SK-N-SH (cell line): ENCODE results near the gene H1-8. TPM values are rescaled to one million over a fixed set of nuclear protein-coding genes. Genes with fewer than 3 reads are reported as not detected.

Experiments used
- CTCF ChIA-PET: fragments of 300-600, 350-600 bp; formaldehyde crosslinking; extraction: SDS; loops from one replicate; lab custom pipeline; 2021; lab: Yijun Ruan, JAX
- POLR2A ChIA-PET: fragments of 350-600 bp; sonication (Branson Sonifier 250); formaldehyde crosslinking; extraction: SDS; loops from one replicate; lab custom pipeline; 2020; ENCODE audit warnings: antibody characterized with exemption, inconsistent platforms; lab: Yijun Ruan, JAX
- DNase-seq: peaks from one replicate; pipeline ENCODE4 v3.0.0; 2012
- H2AFZ ChIP-seq: fragments of 200-600 bp; sonication (generic); 2 replicates; pipeline ENCODE4 v1.8.1; 2016; ENCODE audit warnings: antibody characterized with exemption, mild to moderate bottlenecking, low read depth
- H3F3A ChIP-seq: fragments of 200-600 bp; sonication (generic); replicated peaks from 2 replicates; pipeline ENCODE3; 2016; ENCODE audit warnings: antibody characterized with exemption, mild to moderate bottlenecking; ENCODE audit not compliant: insufficient read depth
- H3K27ac ChIP-seq, 2 experiments: fragments of 200-500 bp in 1 of 2; fragments of 200-600 bp in 1 of 2; sonication (Bioruptor generic) in 1 of 2; sonication (generic), shearing (Covaris generic) in 1 of 2; 2 replicates each; pipeline versions ENCODE4 v1.5.1 to v1.6.1; 2014 to 2016; ENCODE audit warnings: low read depth in 2 of 2, inconsistent platforms in 1 of 2, low read length in 1 of 2, mild to moderate bottlenecking in 1 of 2, mixed read lengths in 1 of 2
- H3K27me3 ChIP-seq: fragments of 200-600 bp; sonication (generic), shearing (Covaris generic); 2 replicates; pipeline ENCODE4 v1.6.1; 2016; ENCODE audit warnings: mixed run types; ENCODE audit not compliant: insufficient read depth
- H3K36me3 ChIP-seq, 2 experiments: fragments of 200-500 bp in 1 of 2; fragments of 200-600 bp in 1 of 2; sonication (Bioruptor generic) in 1 of 2; sonication (generic) in 1 of 2; replicated peaks in 1 of 2; 2 replicates each; pipeline versions ENCODE3 to v1.5.1; 2014 to 2016; ENCODE audit warnings: low read length in 1 of 2, mild to moderate bottlenecking in 1 of 2; ENCODE audit not compliant: insufficient read depth in 2 of 2, control insufficient read depth in 1 of 2
- H3K4me1 ChIP-seq, 2 experiments: fragments of 200-500 bp in 1 of 2; fragments of 200-600 bp in 1 of 2; sonication (Bioruptor generic) in 1 of 2; sonication (generic), shearing (Covaris generic) in 1 of 2; 2 replicates each; pipeline versions ENCODE4 v1.5.1 to v1.6.1; 2014 to 2016; ENCODE audit warnings: low read depth in 1 of 2, low read length in 1 of 2, mixed run types in 1 of 2; ENCODE audit not compliant: insufficient read depth in 2 of 2, control insufficient read depth in 1 of 2
- H3K4me2 ChIP-seq: fragments of 200-600 bp; sonication (generic), shearing (Covaris generic); 2 replicates; pipeline ENCODE4 v1.6.1; 2017; ENCODE audit warnings: mixed run types
- H3K4me3 ChIP-seq, 2 experiments: fragments of 200-500 bp in 1 of 2; fragments of 200-600 bp in 1 of 2; sonication (Bioruptor generic) in 1 of 2; sonication (generic), shearing (Covaris generic) in 1 of 2; 2 replicates each; pipeline versions ENCODE4 v1.5.1 to v1.8.1; 2014 to 2016; ENCODE audit warnings: low read depth in 2 of 2, inconsistent platforms in 1 of 2, low read length in 1 of 2, mild to moderate bottlenecking in 1 of 2, mixed read lengths in 1 of 2, moderate library complexity in 1 of 2
- H3K79me2 ChIP-seq: fragments of 200-600 bp; sonication (generic); 2 replicates; pipeline ENCODE4 v1.8.1; 2017; ENCODE audit warnings: mild to moderate bottlenecking; ENCODE audit not compliant: insufficient read depth
- H3K9ac ChIP-seq: fragments of 200-600 bp; sonication (generic); 2 replicates; pipeline ENCODE4 v1.6.1; 2017; ENCODE audit warnings: mixed run types
- H3K9me2 ChIP-seq: fragments of 200-600 bp; sonication (generic); 2 replicates; pipeline ENCODE4 v1.6.1; 2017; ENCODE audit warnings: mixed run types
- H3K9me3 ChIP-seq: fragments of 200-600 bp; sonication (generic); 2 replicates; pipeline ENCODE4 v1.6.1; 2017; ENCODE audit warnings: mixed run types, mild to moderate bottlenecking, moderate library complexity
- H4K20me1 ChIP-seq: fragments of 200-600 bp; sonication (generic); 2 replicates; pipeline ENCODE4 v1.6.1; 2017; ENCODE audit warnings: mild to moderate bottlenecking, mixed run types; ENCODE audit not compliant: insufficient read depth
- CHD2 ChIP-seq: fragments of 150-350 bp; IDR thresholded peaks from 2 replicates; pipeline ENCODE4 v1.6.1; 2018; ENCODE audit warnings: low read length; ENCODE audit not compliant: partially characterized antibody
- CTCF ChIP-seq: fragments of 200-600 bp; sonication (generic); IDR thresholded peaks from 2 replicates; pipeline ENCODE4 v1.6.1; 2017; ENCODE audit warnings: antibody characterized with exemption, mild to moderate bottlenecking, moderate library complexity
- FOXJ3 ChIP-seq: sonication (generic); formaldehyde crosslinking; IDR thresholded peaks from 2 replicates; pipeline ENCODE4 v1.5.1; 2020; ENCODE audit warnings: mild to moderate bottlenecking, missing genetic modification reagents
- FOXM1 ChIP-seq: IDR thresholded peaks from 2 replicates; pipeline ENCODE4 v1.4.0; 2012; ENCODE audit warnings: low read depth, mild to moderate bottlenecking
- MEF2A ChIP-seq: IDR thresholded peaks from 2 replicates; pipeline ENCODE4 v1.4.0; 2012; ENCODE audit warnings: low read depth, borderline replicate concordance
- MXI1 ChIP-seq: IDR thresholded peaks from 2 replicates; pipeline ENCODE4 v1.6.1; 2012; ENCODE audit warnings: mild to moderate bottlenecking, low read depth, low read length, improper control_type of control experiment
- TAF1 ChIP-seq: IDR thresholded peaks from 2 replicates; pipeline ENCODE4 v1.6.1; 2012; ENCODE audit warnings: low read depth, mild to moderate bottlenecking, low read length, moderate library complexity, borderline replicate concordance
- USF1 ChIP-seq: IDR thresholded peaks from 2 replicates; pipeline ENCODE4 v1.4.0; 2012; ENCODE audit warnings: low read depth, borderline replicate concordance
- ZBTB33 ChIP-seq: IDR thresholded peaks from 2 replicates; pipeline ENCODE4 v1.4.0; 2012; ENCODE audit warnings: low read depth, borderline replicate concordance
- WGBS: methylation state at CpG from one replicate; pipeline ENCODE4 v1.1.6; 2017; ENCODE audit warnings: low lambda C conversion rate; 5-methylcytosine and 5-hydroxymethylcytosine counted together
- polyA plus RNA-seq, 3 experiments: library from polyadenylated mRNA; depleted of rRNA; stranded (reverse); fragments of >200 nt; gene quantifications; 2 replicates each; pipeline ENCODE4 v1.2.3, GENCODE V29; 2012

H1-8 gene
- polyA plus RNA-seq, 1 of the 3 experiments (the other 2 are of a cell fraction), result not detected

- TF ChIP-seq CHD2 (no peak), FOXJ3 (CRISPR knock-in tag) (no peak), USF1 (no peak)
Observed at GRCh38 chr3:129593595-129594339, 50.8 kb downstream of the H1-8 start (continued).

- Histone ChIP-seq H3K9me2 (no peaks in the 10 kb centered on the region), H3K27ac (no peak overlapping the region), H3F3A (peaks cover 3% of the 10 kb centered on the region), H3K9ac (no peak overlapping the region), H3K4me3 (no peak overlapping the region), H3K36me3 (no peaks in the 10 kb centered on the region), H3K79me2 (peaks cover 19% of the 10 kb centered on the region), H3K27me3 (no peaks in the 10 kb centered on the region), H3K4me2 (no peak overlapping the region), H2AFZ (no peak overlapping the region), H4K20me1 (no peaks in the 10 kb centered on the region), H3K9me3 (no peaks in the 10 kb centered on the region), H3K4me1 (peaks cover 2 to 10% of the 10 kb centered on the region in 2 experiments; a peak in 3 of 4 replicates)
- DNase-seq, result no peak
- ChIA-PET POLR2A (no interaction called here), CTCF (interaction anchor here (1.0 to 2.1 kb wide), 3 partner anchors 11 to 104 kb away, joined by 3 to 7 read pairs (median 4); no protein-coding TSS in a partner anchor)
- no peak for TF ChIP-seq TAF1
- no peak for TF ChIP-seq FOXM1
- TF ChIP-seq CHD2, result no peak
- TF ChIP-seq ZBTB33, result no peak
- TF ChIP-seq MXI1, result no peak
- no peak for TF ChIP-seq CTCF
- no peak for TF ChIP-seq MEF2A
- 90% methylated on average over 10 of the region's 10 CpGs for WGBS
Observed at GRCh38 chr3:129594409-129594808, 51.4 kb downstream of the H1-8 start.
